AG04449 (cell line): ENCODE measurements around the gene CDK14.

Source experiments
- CTCF ChIA-PET: fragments of 350-600 bp; formaldehyde crosslinking; extraction: SDS; loops from one replicate; lab custom pipeline; 2021; ENCODE audit warnings: antibody characterized with exemption; lab: Yijun Ruan, JAX
- POLR2A ChIA-PET: fragments of 400-600, 350-600 bp; formaldehyde crosslinking; extraction: SDS; loops from one replicate; lab custom pipeline; 2020; ENCODE audit warnings: antibody characterized with exemption, inconsistent platforms; lab: Yijun Ruan, JAX
- DNase-seq: peaks from one replicate; pipeline ENCODE4 v3.0.0-alpha.2; 2010; ENCODE audit warnings: low read depth, low spot score
- H3K4me3 ChIP-seq: 2 replicates; pipeline ENCODE4 v1.5.1; 2011; ENCODE audit warnings: low read depth, mild to moderate bottlenecking, control low read depth, low read length
- TF ChIP-seq, protein P1 (sequence below): IDR thresholded peaks from one replicate; pipeline ENCODE4 v1.5.1; 2011; ENCODE audit warnings: mild to moderate bottlenecking, moderate library complexity, low read length, control low read depth, inconsistent platforms; ENCODE audit not compliant: insufficient read depth; ENCODE audit errors: missing control alignments

CDK14 gene

DNA sequence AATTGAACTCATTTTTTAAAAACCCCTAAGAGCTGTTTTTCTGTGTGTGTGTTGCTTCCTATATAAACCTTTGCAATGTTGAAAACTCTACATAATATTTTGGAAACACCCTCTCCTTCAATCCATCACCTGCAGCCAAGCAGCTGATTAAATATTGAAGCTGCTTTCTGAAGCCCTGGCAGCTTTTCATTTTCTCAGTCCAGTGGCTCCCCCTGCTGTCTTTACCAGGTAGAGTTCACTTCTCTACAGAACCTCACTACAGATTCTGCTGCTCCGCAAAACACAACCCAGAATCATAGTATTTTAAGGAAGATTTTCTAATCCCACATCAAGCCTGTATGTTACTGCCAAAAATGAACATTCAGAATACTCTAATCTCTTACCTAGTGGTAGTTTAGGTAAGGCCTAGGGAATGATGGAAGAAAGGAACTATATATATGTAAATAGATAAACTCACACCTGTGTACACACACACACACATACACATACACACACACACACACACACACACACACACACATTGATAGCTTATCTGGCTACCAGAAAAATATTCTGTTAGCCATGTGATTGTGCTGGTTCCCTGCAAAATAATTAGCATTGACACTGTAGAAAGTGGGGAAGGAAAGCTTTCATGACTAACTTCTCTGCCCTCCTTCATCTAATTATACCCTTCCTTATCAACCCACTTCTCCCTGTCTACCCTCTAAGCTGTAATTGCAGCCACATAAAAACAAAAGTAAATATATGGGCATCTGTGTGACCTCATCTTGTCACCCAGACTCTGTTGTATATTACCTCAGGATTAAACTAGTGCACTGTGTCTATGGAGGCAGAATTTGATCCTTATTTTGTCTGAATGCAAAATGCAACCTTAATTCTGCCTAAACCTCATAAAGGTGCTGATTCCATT, 438.6 kb downstream of the CDK14 start:
- CTCF ChIA-PET, result interaction anchor here (0.6 to 6.3 kb wide), 55 partner anchors 8 to 775 kb away, joined by 3 to 81 read pairs (median 3); partner anchors contain the start of gene CDK14
- POLR2A ChIA-PET, result no interaction called here
- no peak for DNase-seq
- H3K4me3 ChIP-seq, result no peak overlapping the region
- TF ChIP-seq, protein P1, sequence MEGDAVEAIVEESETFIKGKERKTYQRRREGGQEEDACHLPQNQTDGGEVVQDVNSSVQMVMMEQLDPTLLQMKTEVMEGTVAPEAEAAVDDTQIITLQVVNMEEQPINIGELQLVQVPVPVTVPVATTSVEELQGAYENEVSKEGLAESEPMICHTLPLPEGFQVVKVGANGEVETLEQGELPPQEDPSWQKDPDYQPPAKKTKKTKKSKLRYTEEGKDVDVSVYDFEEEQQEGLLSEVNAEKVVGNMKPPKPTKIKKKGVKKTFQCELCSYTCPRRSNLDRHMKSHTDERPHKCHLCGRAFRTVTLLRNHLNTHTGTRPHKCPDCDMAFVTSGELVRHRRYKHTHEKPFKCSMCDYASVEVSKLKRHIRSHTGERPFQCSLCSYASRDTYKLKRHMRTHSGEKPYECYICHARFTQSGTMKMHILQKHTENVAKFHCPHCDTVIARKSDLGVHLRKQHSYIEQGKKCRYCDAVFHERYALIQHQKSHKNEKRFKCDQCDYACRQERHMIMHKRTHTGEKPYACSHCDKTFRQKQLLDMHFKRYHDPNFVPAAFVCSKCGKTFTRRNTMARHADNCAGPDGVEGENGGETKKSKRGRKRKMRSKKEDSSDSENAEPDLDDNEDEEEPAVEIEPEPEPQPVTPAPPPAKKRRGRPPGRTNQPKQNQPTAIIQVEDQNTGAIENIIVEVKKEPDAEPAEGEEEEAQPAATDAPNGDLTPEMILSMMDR, result peak; percentile 52

DNA sequence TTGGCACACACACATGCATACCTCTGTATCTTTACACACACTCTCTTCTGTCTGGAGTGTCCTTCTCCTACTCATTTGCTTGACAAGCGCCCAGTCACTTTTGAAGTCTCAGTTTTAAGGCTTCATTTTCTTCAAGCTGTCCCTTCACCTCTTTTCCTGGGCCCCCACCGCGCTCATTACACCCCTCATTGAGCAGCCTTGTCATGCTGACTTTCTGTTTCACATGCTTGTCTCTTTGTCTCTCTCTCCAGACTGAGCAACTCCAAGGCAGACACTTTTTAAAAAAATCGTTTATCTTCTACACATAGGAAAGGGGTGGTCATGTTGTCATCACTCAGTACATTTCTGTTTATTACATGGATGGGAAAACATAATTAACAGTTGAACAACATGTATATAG, 442.9 kb downstream of the CDK14 start:
- no peak overlapping the region for H3K4me3 ChIP-seq
- TF ChIP-seq, protein P1, result no peak
- ChIA-PET POLR2A (no interaction called here), CTCF (no interaction called here)
- no peak for DNase-seq

DNA sequence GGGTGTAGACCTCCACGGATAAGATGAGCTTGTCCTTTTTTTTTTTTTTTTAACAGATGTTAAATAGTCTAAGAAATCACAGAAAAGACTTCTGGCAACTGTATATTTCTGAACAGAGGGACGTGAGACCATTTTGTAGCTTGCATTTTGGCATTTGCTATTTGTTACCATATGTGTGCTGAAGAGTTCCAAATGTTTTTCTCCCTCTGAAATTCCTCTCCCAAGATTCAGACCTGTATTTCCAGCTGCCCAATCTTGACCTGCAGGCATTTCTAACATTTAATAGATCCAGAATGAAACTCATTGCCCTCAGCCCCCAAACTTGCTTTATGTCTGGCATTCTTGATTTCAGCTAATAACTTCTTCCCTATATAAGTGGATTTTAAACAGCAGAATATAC, 445.0 kb downstream of the CDK14 start:
- ChIA-PET CTCF (interaction anchor here (0.6 to 2.0 kb wide), 6 partner anchors 8 to 789 kb away, joined by 3 to 9 read pairs (median 3); no protein-coding TSS in a partner anchor), POLR2A (no interaction called here)
- DNase-seq, result no peak
- TF ChIP-seq, protein P1, result no peak
- H3K4me3 ChIP-seq, result no peak overlapping the region

DNA sequence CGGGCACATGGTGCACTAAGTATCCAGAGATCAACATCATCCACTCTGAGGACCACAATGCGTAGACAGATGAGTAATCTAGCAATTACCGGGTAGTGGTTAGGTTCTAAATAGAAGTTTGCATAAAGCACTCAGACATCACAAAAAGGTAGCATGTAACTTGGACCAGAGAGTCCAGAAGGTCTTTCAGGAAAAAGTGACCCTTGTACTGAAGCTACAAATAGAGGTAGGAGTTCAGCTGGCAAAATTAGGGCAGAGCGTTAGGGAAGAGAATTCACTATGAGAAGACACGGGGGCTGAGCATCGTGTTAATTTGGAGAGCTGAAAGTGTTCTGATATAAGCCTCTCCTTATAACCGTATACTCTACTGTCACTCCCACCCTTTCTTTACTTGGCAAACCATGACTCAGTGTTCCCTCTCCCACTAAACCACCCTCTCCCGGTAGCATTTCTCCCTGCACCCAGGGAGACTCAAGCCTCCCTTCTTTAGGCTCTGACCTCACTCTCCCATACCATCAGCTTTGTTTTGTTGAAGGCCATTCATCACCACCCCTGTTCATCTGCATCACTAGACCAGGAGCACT, 445.9 kb downstream of the CDK14 start:
- H3K4me3 ChIP-seq, result no peak overlapping the region
- CTCF ChIA-PET, result interaction anchor here (1.1 to 1.5 kb wide), 2 partner anchors 9 to 492 kb away, joined by 3 read pairs; no protein-coding TSS in a partner anchor
- TF ChIP-seq, protein P1, result no peak
- POLR2A ChIA-PET, result no interaction called here
- DNase-seq, result no peak

DNA sequence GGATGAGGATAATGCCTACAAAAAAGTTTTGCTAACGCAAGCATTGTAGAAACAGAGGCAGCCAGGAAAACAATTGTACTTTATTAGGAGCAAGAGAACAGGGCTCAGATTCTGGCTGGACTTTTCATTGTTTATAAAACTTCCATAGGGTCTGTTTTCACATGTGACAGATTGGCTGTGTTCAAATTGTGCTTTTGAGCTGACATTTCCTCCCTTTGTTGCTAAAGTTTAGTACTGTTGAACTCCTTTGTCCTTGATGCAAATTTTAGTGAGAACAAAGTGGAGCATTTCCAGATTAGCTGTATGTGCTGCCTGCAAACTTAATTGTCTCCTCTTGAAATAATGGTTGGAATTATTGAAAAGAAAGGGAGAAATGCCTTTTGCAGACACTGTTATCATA, 447.1 kb downstream of the CDK14 start:
- TF ChIP-seq, protein P1, result no peak
- CTCF ChIA-PET, result interaction anchor here (0.9 kb wide), 1 partner anchor 9 kb away, joined by 4 read pairs; no protein-coding TSS in a partner anchor
- POLR2A ChIA-PET, result no interaction called here
- no peak overlapping the region for H3K4me3 ChIP-seq
- DNase-seq, result no peak

DNA sequence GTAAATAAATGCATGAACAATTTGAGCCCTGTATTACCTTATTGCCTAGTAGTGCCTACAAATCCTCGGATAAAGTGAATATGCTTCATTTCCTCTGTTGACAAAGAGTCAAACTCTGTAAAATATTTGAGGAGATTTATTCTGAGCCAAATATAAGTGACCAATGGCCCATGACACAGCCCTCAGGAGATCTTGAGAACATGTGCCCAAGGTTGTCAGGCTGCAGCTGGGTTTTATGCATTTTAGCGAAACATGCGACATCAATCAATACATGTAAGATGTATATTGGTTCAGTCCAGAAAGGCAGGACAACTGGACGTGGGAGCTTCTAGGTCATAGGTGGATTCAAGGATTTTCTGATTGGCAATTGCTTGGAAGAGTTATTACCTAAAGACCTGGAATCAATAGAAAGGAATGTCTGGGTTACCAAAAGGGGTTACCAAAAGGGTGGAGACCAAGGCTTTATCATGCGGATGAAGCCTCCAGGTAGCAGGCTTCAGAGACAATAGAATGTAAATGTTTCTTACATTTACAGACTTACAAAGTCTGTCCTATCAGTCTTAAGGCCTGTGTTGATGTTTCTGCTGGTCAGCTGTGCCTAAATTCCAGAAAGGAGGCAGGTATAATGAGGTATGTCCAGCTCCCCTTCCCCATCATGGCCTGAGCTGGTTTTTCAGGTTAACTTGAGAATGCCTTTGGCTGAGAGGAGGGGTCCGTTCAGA, 448.0 kb downstream of the CDK14 start:
- no peak overlapping the region for H3K4me3 ChIP-seq
- CTCF ChIA-PET, result interaction anchor here (0.9 to 1.6 kb wide), 3 partner anchors 10 to 740 kb away, joined by 3 to 7 read pairs (median 3); no protein-coding TSS in a partner anchor

More for the DNA sequence above, 448.0 kb downstream of the CDK14 start:
- TF ChIP-seq, protein P1, result no peak
- DNase-seq, result no peak
- POLR2A ChIA-PET, result no interaction called here
